ENCODE results near the gene LRRC8A. TPM values are rescaled to one million over a fixed set of nuclear protein-coding genes. Genes with fewer than 3 reads are reported as not detected.

The LRRC8A gene
- total and polyA plus RNA-seq, 2 of the 13 experiments (the other 11 are each of a cell fraction or from before 2014, with no cell fraction given) = 16.1 to 40.6 TPM

DNA sequence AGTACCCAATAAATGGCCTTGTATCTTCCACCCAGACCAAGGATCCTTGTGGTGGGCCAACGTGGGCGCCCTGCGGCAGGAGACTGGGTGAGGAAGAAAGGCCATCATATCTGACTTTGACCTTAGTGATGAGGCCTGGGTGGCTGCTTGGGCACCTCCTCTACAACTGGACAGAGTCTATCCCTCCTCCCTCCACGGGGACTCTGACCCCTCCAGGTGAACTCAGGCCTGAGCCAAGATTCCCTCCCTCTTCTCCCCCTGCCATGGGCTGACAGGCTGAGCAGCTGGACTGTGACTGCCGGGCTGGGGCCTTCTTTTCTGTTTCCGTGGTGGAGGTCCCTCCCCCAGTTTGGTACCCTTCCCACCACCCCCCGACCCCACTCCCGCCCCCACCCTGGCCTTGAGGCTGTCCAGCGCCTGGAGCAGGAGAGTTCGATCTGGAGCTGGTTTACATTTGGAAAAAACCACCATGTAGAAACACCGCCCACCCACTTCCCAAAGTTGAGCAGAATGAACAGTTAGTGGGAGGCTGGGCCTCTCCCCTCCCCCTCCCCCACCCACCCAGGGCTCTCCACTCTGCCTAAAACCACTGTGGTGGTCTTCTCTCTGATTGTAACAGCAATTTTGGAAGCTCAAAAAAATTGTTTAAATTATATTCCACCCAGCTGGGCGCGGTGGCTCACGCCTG, 37.6 kb downstream of the LRRC8A start (continued):
- TF ChIP-seq, protein P1, sequence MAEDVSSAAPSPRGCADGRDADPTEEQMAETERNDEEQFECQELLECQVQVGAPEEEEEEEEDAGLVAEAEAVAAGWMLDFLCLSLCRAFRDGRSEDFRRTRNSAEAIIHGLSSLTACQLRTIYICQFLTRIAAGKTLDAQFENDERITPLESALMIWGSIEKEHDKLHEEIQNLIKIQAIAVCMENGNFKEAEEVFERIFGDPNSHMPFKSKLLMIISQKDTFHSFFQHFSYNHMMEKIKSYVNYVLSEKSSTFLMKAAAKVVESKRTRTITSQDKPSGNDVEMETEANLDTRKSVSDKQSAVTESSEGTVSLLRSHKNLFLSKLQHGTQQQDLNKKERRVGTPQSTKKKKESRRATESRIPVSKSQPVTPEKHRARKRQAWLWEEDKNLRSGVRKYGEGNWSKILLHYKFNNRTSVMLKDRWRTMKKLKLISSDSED (CRISPR knock-in tag; IDR thresholded peaks at IDR 0.05) = no peak
- TF ChIP-seq ZNF713 (CRISPR knock-in tag; IDR thresholded peaks at IDR 0.05) (no peak), ETV5 (CRISPR knock-in tag; IDR thresholded peaks at IDR 0.05; ENCODE audit: borderline replicate concordance) (peak; percentile 24; the same call in 1 of the 2 replicates), ZFP1 (CRISPR knock-in tag; IDR thresholded peaks at IDR 0.05) (no peak), ZNF709 (CRISPR knock-in tag; IDR thresholded peaks at IDR 0.05) (no peak), ZBTB38 (CRISPR knock-in tag; IDR thresholded peaks at IDR 0.05) (peak; percentile 66; the same call in 1 of the 2 replicates), NR2F1 (CRISPR knock-in tag; IDR thresholded peaks at IDR 0.05) (peak in 1 of 2 experiments; percentile 55; a peak in 1 of 4 replicates), FOXP1 (IDR thresholded peaks at IDR 0.05) (no peak), FOXP1 (CRISPR knock-in tag; IDR thresholded peaks at IDR 0.05) (0 out of 2 replicates have a peak, but pooled peaks have one; percentile 12), ZFX (CRISPR knock-in tag; IDR thresholded peaks at IDR 0.05; ENCODE audit: low read depth) (peak; percentile 65), EP300 (IDR thresholded peaks at IDR 0.05; ENCODE audit: low read depth in 2 of 2, low read length in 2 of 2) (peak in 1 of 2 experiments; percentile 33; a peak in 1 of 4 replicates), EP300 (CRISPR knock-in tag; IDR thresholded peaks at IDR 0.05; ENCODE audit: borderline replicate concordance) (no peak), HOXA3 (CRISPR knock-in tag; IDR thresholded peaks at IDR 0.05) (peak; percentile 78), TEAD3 (CRISPR knock-in tag; optimal IDR thresholded peaks at IDR 0.05; ENCODE audit: borderline replicate concordance) (peak; percentile 49), ZNF292 (CRISPR knock-in tag; IDR thresholded peaks at IDR 0.05; ENCODE audit: borderline replicate concordance, low read depth) (peak; percentile 72; the same call in 1 of the 2 replicates)
- TF ChIP-seq, protein P2, sequence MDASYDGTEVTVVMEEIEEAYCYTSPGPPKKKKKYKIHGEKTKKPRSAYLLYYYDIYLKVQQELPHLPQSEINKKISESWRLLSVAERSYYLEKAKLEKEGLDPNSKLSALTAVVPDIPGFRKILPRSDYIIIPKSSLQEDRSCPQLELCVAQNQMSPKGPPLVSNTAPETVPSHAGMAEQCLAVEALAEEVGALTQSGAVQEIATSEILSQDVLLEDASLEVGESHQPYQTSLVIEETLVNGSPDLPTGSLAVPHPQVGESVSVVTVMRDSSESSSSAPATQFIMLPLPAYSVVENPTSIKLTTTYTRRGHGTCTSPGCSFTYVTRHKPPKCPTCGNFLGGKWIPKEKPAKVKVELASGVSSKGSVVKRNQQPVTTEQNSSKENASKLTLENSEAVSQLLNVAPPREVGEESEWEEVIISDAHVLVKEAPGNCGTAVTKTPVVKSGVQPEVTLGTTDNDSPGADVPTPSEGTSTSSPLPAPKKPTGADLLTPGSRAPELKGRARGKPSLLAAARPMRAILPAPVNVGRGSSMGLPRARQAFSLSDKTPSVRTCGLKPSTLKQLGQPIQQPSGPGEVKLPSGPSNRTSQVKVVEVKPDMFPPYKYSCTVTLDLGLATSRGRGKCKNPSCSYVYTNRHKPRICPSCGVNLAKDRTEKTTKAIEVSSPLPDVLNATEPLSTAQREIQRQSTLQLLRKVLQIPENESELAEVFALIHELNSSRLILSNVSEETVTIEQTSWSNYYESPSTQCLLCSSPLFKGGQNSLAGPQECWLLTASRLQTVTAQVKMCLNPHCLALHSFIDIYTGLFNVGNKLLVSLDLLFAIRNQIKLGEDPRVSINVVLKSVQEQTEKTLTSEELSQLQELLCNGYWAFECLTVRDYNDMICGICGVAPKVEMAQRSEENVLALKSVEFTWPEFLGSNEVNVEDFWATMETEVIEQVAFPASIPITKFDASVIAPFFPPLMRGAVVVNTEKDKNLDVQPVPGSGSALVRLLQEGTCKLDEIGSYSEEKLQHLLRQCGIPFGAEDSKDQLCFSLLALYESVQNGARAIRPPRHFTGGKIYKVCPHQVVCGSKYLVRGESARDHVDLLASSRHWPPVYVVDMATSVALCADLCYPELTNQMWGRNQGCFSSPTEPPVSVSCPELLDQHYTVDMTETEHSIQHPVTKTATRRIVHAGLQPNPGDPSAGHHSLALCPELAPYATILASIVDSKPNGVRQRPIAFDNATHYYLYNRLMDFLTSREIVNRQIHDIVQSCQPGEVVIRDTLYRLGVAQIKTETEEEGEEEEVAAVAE (CRISPR knock-in tag; IDR thresholded peaks at IDR 0.05; ENCODE audit: borderline replicate concordance) = 0 out of 2 replicates have a peak, but pooled peaks have one; percentile 36
- TF ChIP-seq, protein P3, sequence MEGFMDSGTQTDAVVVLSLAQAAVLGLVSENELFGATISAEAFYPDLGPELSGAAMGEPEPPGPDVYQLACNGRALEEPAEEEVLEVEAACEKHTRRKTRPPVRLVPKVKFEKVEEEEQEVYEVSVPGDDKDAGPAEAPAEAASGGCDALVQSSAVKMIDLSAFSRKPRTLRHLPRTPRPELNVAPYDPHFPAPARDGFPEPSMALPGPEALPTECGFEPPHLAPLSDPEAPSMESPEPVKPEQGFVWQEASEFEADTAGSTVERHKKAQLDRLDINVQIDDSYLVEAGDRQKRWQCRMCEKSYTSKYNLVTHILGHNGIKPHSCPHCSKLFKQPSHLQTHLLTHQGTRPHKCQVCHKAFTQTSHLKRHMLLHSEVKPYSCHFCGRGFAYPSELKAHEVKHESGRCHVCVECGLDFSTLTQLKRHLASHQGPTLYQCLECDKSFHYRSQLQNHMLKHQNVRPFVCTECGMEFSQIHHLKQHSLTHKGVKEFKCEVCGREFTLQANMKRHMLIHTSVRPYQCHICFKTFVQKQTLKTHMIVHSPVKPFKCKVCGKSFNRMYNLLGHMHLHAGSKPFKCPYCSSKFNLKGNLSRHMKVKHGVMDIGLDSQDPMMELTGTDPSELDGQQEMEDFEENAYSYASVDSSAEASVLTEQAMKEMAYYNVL (CRISPR knock-in tag; IDR thresholded peaks at IDR 0.05; ENCODE audit: borderline replicate concordance) = peak; percentile 30; the same call in 1 of the 2 replicates
- TF ChIP-seq, protein P4, sequence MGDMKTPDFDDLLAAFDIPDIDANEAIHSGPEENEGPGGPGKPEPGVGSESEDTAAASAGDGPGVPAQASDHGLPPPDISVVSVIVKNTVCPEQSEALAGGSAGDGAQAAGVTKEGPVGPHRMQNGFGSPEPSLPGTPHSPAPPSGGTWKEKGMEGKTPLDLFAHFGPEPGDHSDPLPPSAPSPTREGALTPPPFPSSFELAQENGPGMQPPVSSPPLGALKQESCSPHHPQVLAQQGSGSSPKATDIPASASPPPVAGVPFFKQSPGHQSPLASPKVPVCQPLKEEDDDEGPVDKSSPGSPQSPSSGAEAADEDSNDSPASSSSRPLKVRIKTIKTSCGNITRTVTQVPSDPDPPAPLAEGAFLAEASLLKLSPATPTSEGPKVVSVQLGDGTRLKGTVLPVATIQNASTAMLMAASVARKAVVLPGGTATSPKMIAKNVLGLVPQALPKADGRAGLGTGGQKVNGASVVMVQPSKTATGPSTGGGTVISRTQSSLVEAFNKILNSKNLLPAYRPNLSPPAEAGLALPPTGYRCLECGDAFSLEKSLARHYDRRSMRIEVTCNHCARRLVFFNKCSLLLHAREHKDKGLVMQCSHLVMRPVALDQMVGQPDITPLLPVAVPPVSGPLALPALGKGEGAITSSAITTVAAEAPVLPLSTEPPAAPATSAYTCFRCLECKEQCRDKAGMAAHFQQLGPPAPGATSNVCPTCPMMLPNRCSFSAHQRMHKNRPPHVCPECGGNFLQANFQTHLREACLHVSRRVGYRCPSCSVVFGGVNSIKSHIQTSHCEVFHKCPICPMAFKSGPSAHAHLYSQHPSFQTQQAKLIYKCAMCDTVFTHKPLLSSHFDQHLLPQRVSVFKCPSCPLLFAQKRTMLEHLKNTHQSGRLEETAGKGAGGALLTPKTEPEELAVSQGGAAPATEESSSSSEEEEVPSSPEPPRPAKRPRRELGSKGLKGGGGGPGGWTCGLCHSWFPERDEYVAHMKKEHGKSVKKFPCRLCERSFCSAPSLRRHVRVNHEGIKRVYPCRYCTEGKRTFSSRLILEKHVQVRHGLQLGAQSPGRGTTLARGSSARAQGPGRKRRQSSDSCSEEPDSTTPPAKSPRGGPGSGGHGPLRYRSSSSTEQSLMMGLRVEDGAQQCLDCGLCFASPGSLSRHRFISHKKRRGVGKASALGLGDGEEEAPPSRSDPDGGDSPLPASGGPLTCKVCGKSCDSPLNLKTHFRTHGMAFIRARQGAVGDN (CRISPR knock-in tag; IDR thresholded peaks at IDR 0.05) = peak; percentile 83
